Liver (tissue), 3 donors: ENCODE data around the gene CDH4.

ENCODE experiments used
- GABPA ChIP-seq, 2 donors: IDR thresholded peaks in 1 of 2; conservative IDR thresholded peaks in 1 of 2; 2 replicates each; pipeline ENCODE4 v1.6.1; 2016; ENCODE audit warnings: antibody characterized with exemption in 2 of 2, mild to moderate bottlenecking in 1 of 2, moderate library complexity in 1 of 2
- TAF1 ChIP-seq: conservative IDR thresholded peaks from 2 replicates; pipeline ENCODE4 v1.6.1; 2016; ENCODE audit warnings: antibody characterized with exemption, mild to moderate bottlenecking
- TF ChIP-seq, protein P1 (sequence below): fragments of 150-350 bp; IDR thresholded peaks from 2 replicates; pipeline ENCODE4 v1.5.1; 2017; ENCODE audit warnings: improper control_type of control experiment, low read depth, low read length; ENCODE audit not compliant: missing input control
- donor health status: healthy.
- donor health status: healthy.

DNA sequence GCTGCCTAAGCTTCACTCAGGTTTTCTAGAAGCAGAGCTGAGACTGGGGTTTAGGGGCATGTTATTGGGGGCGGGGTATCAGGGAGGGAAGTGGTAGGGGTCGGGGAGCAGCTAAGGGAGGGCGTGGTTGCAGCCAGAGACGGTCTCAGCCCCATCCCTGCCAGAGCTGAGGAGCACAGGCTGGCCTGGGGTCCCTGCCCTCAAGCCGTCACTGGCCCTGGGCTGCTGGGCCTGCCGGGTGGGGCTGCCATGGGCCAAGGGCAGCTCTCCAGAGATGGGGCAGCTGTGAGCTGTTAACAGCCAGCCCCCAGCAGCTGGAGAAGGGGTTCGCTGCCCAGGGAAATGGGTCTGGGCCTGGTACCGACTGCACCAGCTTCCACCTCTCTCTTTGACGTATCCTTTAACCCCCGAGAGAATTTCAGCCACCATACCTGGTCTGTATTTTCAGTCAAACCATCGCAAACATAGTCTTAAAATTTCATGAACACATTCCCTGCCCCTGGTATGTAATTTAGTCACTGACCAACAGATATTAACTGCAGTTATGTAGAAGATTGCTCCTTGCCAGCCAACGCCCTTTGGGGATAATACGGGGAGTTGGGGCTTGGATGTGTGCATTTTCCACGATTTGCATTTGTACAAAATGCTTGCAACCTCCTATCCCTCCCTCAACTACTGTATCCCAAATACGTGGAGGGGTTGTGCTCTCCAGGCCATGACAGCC, 560.2 kb downstream of the CDH4 start:
- TF ChIP-seq, protein P1, sequence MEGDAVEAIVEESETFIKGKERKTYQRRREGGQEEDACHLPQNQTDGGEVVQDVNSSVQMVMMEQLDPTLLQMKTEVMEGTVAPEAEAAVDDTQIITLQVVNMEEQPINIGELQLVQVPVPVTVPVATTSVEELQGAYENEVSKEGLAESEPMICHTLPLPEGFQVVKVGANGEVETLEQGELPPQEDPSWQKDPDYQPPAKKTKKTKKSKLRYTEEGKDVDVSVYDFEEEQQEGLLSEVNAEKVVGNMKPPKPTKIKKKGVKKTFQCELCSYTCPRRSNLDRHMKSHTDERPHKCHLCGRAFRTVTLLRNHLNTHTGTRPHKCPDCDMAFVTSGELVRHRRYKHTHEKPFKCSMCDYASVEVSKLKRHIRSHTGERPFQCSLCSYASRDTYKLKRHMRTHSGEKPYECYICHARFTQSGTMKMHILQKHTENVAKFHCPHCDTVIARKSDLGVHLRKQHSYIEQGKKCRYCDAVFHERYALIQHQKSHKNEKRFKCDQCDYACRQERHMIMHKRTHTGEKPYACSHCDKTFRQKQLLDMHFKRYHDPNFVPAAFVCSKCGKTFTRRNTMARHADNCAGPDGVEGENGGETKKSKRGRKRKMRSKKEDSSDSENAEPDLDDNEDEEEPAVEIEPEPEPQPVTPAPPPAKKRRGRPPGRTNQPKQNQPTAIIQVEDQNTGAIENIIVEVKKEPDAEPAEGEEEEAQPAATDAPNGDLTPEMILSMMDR = no peak
- TF ChIP-seq GABPA (IDR thresholded peaks at IDR 0.05 in 1 of 2, conservative IDR thresholded peaks at IDR 0.05 in 1 of 2) = no peak
- no peak for TF ChIP-seq TAF1
